HG02571 (cell line): ENCODE results near the gene SVEP1.
"Not testable (repeated sequence)": the region's sequence is repeated elsewhere in the genome, so short reads cannot be mapped to it uniquely, and the experiment has no call there.

Experiments
- ATAC-seq: cut with Tn5 transposase; IDR thresholded peaks from one replicate; pipeline ENCODE4 v1.9.1; 2021; ENCODE audit warnings: mild to moderate bottlenecking, moderate library complexity; ENCODE audit not compliant: unreplicated experiment

The SVEP1 gene

DNA sequence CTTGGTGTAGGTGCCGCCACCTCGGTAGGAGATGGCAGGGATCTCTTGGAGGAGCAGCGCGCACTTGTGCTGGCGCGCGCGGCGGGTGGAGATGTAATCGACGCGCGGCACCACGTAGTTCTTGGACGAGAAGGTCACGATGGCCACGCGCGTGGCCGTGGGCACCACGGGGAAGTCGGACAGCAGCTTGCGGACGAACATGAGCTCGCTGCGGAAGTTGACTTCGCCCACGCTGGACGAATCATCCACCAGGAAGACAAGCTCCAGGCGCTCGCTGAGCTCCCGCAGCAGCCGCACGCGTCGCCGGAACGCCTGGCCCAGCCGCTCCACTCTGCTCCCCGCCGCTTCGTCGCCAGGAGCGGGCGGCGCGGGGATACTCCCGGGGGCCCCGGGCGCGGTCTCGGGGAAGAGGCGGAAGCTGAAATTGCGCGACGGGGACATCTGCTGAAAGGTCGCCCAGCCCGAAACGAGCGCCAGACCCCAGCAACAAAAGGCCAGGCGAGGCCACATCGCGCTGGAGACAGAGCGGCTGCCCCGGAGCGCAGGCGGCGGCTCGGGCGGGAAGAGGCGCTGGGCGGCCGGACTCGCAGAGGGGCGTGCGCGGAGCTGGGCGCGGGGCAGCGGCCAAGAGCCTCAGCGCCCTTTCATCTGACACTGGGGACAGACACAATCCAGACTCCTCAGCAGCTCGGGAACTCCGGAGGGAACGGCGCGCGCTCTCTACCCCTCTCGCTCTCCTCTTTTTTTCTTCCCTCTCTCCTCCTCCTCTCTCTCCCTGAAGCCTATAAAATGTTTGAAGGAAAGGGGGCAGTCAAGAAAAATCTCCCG, at the start of gene SVEP1:
SVEP1 (minus strand) TSS at position 708 of the 828 bp plus-strand sequence; CDS start at position 510, 198 bp downstream.
- ATAC-seq = no peak

DNA sequence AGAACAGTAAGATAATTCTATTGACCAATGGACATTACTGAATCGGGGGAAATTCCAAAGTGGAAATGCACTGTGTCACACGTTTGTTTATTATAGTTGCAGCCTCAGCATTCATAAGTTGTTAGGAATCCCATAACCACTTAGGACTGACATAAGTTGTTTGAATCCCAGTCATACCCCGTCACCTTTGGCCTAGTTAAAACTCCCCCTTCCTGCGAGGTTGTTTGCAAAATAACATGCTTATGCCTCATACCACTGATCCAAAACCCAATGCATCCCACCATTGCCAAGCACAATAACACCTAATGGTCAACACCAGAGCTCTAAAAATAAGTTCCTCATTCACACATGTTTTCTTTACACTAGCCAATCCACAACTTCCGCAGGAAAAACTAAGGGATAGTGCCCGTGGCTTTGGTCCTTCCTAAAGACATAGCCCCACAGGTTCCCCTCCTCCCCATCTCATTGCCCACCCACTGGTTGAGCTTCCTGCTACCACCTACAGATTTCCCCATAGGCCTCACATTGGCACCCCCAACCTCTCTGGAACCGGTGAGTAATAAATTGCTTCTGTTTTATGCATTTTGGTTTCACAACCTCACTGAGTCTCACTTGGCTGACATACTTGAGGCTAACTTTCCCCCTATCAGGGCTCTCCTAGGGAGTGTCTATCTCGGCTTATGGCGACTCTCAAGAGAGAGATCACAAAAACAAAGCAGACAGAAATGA, 46.7 kb upstream of the SVEP1 start:
- ATAC-seq = peak; percentile 93

DNA sequence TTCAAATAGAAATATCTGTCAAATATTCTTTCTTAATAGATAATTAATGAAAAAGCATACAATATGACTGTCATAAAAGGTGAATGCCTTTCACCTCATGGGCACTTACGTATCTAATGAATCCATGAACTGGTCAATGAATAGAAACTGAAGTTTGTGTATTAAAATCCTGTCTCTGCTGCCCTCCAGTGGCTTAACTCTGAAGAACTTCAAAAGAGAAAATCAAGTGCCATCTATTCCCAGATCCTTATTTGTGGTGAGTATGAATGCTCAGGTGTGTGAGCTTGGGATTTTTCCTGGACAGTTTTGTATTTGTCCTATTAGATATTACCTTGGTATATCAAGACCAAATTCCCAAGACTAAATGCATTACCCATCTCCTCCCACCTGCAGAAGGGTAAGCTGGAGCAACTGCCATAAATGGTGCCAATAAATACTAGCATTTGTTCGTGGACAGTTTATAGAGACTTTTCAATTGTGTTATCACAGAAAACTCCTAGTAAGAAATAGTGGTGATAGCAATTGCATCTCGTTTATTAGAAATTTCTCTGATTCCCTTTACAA, 44.0 kb upstream of the SVEP1 start:
- ATAC-seq = no peak

- no peak for ATAC-seq
Observed at GRCh38 chr9:110622368-110622767, 42.8 kb upstream of the SVEP1 start.

- ATAC-seq = no peak
Observed at GRCh38 chr9:110620726-110621125, 41.2 kb upstream of the SVEP1 start.

GRCh38 chr9:110619831-110620230, 40.3 kb upstream of the SVEP1 start:
- ATAC-seq = no peak

- no peak for ATAC-seq
Observed at GRCh38 chr9:110615498-110615897, 36.0 kb upstream of the SVEP1 start.

DNA sequence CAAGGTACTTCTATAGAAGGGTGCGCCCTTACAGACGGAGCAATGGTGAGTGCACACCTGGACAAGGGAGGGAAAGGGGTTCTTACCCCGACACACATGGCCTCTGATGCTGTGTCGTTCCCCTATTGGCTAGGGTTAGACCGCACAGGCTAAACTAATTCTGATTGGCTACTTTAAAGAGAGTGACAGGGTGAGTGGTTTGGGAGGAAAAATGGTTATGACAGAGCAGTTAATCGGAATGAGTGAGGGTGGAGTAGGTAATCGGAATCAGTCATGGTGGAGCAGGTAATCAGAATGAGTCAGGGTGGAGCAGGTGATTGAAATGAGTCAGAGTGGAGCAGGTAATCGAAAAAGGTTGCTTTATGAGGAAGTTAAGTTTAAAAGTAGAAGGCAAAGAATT, 35.0 kb upstream of the SVEP1 start:
- not testable (repeated sequence) for ATAC-seq

DNA sequence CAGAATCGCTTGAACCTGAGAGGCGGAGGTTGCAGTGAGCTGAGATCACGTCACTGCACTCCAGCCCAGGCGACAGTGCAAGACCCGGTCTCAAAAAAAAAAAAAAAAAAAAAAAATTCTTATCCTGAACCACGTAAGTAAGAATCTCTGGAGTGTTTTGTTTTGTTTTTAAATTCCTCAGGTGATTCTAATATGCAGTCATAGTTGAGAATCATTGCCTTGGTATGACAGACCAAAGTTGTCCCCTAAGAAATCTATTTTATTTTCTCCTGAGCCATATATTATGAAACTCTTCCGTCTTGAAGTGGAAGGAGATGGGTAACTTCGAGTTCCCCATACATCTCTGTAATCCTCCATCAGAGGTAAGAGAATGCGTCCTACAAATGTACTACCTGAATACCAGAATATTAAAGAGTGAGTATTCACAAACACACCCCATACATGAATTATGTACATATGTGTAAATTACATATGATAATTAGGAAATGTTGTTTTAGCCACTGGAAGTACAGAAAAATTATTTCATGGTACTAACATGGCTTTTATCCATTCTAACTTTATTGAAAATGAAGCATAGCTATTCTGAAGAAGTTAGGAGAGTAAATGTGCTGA, 26.7 kb upstream of the SVEP1 start:
- ATAC-seq = no peak

DNA sequence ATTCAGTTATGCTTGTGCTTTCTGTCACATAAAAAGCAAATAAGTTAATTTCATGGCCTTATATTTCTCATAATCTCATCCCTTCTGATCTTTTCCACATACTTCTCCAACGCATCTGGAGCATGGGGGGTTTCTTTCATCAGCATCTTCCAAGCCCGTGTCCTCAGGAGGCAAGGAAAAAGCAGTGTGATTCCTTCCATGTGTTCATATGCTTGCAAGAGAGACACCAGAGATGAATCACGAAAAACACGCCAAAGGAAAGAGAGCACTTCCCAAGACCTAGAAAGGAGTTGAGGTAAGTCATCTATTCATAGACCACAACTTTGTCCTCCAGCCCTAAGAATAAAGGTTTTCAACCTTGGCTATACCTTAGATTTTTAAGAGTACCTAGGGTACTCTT, 26.0 kb upstream of the SVEP1 start:
- no peak for ATAC-seq

DNA sequence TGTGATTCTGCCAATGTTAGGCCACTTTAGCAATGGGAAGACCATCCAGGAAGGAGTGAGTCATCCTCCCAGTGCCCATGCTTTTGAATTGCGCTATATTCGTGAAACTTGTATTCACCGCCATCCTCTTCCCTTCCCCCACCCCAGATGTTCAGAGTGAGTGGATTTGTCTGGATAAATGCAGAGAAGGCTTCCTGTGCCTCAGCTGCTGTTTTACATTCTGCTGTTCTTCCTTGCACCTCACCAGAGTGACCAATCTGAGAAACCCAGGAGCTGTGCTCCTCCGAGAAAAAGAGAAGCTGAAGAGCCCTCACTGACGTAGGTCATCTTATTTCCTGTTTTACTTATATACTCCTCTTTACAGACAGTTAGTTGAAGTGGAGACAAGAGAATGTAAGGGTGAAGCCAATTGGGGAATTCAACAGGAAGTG, 24.6 kb upstream of the SVEP1 start:
- ATAC-seq = no peak

DNA sequence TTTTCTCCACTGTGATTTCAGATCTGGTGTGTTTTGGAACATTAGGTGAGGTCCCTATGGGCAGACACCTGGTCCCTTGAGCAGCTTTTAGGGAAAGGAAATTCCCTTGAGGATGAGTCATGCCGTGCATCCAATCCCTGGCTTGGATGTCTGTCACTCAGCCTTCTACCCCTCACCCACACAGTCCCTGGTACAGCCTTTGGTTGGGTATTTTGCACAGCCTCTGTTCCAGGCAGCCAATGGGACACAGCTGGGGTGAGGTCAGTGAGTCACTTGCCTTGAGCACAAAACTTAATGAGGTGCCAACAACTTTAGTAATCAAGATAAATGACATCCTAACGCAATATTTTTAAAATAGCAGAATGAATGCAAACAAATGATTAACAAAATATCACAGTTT, 22.7 kb upstream of the SVEP1 start:
- ATAC-seq = no peak

DNA sequence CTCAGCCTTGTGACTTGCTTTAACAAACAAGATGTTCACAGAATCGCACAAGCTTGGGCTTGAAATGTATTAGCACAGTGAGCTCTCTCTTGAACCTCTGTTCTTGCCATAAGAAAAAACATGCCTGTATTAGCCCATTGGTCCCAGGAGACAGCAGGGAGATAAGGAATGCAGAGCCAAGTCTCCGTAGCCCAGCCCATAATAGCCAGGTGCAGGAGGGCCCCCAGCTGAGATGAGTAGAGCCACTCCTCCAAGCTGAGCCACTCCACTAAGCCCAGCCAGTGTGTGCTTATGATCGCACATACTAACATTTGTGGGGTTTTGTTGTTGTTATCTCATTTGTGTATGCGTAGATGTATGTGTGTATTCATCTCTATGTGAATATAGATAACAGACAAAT, 21.6 kb upstream of the SVEP1 start:
- ATAC-seq = no peak

DNA sequence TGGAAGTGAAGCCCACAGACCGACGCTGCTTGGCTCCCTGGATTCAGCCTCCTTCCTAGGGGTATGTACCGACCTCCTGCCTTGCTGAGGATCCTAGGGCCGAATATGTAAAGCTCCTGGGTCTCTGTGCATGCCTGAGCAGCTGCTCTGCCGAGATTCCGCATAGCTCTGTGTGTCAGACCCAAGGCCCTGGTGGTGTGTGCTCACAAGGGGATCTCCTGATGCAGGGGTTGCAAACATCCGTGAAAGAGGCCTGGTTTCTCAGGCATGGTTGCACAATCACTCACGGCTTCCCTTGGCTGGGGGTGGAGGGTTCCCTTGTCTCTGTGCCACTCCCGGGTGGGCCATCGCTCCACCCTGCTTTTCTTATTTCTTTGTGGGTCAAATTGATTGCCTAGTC, 19.9 kb upstream of the SVEP1 start:
- ATAC-seq = no peak

DNA sequence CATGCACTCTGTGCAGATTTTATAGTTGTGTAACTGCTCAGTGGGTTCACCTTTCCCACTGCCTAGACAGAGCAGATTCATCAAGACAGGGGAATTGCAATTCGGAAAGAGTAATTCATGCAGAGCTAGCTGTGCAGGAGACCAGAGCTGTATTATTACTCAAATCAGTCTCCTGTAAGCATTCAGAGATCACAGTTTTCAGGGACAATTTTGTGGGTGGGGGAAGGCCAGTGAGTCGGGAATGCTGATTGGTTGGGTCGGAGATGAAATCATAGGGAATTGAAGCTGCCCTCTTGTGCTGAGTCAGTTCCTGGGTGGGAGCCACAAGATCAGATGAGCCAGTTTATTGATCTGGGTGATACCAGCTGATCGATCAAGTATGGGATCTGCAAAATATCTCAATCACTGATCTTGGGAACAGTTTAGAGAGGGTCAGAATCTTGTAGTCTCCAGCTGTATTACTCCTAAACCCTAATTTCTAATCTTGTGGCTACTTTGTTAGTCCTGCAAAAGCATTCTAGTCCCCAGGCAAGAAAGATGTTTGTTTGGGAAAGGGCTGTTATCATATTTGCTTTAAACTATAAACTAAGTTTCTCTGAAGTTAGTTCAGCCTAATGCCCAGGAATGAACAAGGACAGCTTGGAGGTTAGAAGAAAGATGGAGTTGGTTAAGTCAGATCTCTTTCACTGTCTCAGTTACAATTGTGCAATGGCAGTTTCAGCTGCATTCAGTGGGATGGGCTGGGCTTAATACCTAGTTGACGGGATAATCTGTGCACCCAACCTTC, 12.7 kb upstream of the SVEP1 start:
- no peak for ATAC-seq

DNA sequence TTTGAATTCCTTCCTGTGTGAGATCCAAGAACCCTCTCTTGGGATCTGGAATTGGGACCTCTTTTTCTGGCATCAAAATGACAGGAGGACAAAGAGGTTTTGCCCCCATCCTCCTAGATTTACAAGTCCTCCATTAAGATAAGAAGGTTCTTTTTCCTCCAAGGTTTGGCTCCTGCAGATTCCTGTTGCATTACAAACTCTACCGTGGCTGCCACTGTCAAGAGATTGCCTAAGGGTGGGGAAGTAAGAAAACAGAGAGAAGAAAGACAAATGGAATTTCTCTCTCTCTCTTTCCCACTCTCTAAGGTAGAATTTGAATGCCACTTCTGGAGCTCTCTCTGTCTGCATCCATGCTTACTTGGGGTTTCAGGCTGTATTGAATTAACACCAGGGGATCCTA, 12.0 kb upstream of the SVEP1 start:
- no peak for ATAC-seq

GRCh38 chr9:110590816-110591215, 11.3 kb upstream of the SVEP1 start:
- ATAC-seq = no peak

GRCh38 chr9:110588296-110588695, 8.8 kb upstream of the SVEP1 start:
- no peak for ATAC-seq

DNA sequence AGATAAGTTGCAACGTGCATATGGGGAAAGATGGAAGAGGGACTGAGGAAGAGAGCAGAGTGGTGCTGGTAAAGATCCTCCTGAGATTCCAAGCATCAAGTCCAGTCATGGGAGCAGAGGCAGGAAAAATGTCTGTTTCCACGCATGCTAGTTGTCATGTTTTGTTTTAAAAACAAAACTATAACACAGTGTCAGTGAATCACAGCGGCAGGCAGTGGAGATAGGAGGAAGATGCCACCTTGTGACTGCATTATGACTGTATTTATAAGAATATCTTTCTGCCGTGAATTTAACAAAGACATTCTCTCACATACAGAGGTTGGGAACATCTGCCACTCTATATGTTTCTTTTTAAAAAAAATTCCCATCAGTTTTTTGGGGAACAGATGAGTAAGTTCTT, 3.7 kb upstream of the SVEP1 start:
- ATAC-seq = no peak

DNA sequence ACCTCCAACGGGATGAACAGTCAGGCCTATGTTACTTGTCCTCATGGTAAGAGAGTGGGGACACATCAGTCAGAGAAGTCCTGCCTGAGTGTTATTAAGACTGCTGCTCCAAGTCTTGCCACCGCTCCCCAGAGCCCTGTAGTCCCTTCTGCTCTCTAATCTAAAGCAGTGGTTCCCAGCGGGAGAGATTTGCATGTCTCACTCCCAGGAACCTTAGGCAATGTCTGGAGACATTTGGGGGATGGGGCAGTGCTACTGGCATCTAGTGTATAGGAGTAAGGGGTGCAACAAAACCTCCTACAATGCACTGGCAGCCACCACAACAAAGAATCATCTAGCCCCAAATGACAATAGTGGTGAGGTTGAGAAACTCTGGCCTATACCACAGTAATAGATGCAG, 2.6 kb upstream of the SVEP1 start:
- ATAC-seq = no peak

- no peak for ATAC-seq
Observed at GRCh38 chr9:110580850-110581249, 1.3 kb upstream of the SVEP1 start.
